Limb (tissue), 2 donors: ENCODE results near the gene GALNT3.

Experiments used
- DNase-seq, 2 donors: peaks; one replicate each; pipeline ENCODE4 v3.0.0-alpha.2; 2016; ENCODE audit errors: extremely low spot score in 2 of 2

Gene GALNT3

DNA sequence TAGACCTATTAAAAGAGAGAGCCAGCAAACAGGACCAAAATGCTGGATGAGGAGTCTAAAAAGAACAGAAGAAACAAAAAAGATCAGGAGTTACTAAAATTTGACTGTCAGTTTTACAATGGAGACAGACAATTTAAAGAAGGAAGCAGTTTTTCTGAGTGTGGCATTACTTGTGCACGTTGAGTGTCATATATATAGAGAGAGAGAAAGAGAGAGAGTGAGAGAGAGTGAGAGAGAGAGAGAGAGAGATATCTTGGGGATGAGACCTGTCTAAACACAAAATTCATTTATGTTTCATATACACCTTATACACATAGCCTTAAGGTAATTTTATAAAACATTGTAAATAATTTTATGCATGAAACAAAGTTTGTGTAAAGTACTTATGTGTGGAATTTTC is 2.1 kb upstream of the GALNT3 start:
- DNase-seq, result no peak

DNA sequence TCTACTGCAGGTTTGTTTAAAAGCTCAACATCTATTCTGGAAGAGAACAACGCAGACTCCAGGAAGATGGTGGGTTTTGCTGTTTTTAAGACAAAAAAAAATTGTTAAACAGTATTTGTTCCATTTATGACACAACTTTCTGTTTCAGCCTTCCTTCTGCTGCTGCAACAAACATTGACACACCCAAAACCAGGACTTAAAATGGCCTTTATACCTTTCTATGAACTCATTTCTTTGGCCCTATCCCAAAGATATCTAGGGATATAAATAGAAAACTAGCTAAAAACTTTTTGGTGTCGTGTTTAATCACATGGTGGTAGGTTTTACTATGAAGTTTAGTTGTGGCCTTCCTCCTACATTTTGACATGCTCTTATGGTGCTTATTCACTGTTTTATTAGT is 964 bp upstream of the GALNT3 start:
- no peak for DNase-seq

DNA sequence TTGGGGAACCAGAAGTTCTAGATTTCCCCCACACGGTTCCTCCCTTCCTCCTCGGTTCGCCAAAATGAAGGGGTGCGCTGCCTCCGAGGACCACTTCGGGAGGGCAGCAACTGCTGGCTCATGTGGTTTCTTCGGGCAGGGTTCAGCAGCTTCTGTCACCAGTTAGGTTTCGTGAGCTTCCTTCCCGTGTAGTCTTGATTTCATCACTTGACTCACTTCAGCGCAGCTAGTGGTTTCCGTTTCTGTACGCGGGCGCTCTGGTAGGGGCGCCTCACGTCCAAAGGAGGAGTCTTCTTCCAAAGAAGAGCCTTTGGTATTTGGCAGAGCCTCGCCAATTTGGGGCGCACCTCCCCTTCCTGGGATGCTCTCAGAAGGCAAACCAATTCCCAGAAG is 485 bp upstream of the GALNT3 start:
- peak in 1 of 2 donors; percentile 39 for DNase-seq

DNA sequence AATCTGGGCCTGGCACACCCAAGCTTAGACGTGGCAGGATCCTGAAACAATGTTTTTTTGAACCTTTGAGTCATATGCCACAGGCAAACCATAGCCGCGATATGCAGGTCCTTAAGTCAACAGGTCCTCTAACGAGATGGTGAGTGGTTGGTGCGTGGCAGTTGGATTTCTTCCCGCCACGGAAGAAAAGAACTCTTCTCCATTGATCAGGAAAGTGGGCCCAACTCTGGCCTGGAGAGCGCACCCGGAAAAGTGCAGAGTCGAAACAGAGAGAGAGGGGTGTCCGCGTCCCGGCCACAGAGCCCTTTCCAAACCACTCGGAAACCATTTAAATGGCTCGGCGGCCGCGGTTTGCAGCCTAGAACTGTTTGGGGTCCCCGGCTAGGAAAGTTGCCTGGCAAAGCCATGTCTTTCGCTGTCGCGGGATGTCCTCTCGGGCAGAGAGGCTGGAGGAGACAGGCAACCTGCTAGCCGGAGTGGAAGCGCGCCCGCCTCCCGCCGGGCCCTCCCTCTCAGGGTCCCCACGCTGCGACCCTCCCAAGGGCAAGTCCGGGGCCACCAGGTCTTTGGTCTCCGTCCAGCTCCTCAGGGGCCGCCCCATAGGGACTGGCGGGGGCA is 777 bp downstream of the GALNT3 start:
- peak in 1 of 2 donors; percentile 51 for DNase-seq

DNA sequence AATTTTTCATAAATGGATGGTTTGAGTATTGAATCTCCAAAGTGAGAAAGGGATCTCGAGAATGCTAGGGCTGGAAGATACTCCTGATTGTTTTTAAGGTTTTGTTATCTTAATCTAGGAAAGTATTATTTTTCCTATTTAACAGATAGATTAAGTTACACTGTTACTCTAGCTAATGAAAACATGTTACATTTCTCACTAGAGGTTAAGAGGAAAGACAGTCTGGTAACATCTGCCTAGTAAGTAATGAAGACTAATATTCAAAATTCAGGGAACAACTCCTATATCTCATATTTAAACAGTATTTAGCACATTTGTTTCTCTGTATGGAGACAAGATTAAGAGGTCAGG is 2.0 kb downstream of the GALNT3 start:
- no peak for DNase-seq

DNA sequence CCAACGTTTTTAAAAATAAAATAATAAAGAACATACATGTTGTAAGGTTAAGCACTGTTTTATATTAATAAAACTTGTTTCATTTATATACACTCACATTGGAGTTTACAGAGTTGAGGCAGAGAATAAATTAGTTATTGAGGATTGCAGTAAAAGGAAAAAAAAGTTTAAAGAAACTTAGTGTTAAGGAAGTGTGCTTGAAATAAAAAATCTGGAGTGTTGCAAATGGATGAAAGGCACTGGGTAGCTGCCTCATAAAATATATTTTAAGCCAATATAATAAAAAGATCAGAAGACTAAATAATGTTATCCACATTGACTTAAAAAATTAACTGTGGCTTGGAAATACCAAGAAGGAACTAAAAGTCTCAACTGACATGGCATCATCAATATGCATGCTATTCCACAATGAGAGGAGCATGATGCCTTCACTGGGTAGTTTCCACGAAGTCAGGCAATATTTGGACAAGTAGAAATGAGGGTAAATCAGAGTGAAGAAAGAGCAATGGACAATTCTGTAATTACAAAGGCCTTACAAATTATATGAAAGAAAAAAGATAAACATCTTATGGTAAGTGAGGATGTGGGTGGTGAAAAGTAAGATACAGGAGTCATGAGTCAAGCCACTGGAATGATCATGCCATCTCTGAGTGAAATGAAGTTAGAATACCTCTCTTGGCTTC is 2.5 kb downstream of the GALNT3 start:
- DNase-seq, result no peak

DNA sequence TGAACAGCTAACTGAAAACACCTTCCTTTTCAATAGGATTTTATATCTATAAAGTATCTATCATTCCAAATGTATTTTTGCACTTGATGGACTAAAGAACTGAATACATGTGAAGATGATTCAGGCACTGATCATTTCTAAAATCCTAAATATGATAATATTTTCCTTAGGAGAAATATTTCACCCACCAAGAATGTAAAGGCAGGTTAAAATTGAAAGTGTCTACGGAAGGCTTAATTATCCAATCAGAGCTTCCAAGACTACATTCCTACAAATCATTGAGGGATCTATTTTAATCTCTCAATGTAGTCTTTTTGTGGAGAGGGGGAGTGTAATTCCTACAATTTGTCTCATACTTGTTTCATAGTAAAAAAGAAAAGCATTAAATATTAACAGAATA is 3.6 kb downstream of the GALNT3 start:
- no peak for DNase-seq

DNA sequence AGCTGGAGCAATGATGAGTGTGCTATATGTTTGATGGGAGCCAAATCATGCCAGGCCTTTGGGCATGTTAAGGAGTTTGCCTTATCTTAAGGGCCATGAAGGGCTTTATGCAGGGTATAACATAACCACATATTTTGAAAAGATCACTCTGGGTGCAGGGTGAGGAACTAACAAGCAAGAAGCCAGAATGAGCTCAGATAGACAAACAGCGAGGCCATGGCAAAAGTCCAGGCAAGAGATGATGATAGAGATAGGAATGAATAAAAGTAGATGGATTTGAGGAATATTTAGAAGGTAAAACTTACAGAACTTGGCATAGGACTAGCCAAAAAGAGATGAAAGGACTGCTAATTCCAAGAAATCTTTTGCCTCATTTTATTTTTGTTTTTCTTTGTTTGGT is 6.7 kb downstream of the GALNT3 start:
- no peak for DNase-seq

DNA sequence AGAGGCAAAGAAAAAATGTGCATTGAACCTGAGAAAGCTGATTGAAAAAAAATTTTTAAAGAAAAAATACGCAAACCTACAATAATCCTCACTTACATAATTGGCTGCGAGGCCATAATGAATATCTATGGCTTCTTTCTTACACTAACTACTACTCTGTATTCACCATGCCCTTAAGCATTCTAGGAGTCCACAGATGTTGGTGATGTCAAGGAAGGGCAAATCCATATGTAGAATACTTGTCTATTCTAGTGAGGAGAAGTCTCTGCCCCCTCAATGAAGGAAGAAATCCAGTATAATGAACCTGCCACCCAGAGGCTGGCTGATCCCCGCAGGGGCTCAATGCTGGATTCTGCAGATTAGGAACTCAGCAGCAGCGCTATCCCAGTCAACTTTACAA is 14.3 kb downstream of the GALNT3 start:
- no peak for DNase-seq

DNA sequence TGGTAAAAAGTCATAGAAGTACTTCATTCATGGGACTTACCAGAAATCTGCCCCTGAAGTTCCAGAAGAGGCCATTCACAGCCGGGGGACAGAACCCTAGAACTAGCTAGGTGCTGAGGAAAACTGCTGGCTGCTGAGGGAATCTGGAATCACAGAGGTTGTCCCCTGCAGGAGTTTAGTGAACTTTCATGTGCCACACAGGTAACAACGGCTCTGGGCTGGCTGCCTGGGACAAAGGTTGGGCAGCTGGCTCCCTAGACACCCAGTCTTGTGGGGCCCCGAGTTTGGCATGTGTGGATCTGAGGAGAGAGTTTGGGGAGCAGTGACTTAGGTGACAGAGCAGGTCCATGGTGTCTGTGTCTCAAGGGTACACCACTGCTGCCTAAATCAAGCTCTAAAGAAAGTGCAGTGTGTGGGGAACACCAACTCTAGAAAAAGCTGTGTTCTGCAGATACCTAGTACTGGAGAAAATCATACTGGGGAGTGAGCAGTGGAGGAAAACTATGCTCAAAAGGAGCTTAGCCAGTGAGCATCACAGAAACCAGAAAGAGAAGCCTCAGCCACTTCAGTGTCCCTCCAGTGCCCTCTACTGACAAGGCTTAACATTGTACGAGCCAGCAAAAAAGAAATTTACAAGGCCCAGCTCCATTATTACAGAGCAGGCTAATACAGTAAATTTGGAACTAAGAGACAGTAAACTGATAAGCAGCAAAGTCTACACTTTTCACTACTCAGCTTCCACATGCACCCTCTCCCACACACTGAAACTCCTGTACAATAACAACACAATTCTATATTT is 15.2 kb downstream of the GALNT3 start:
- DNase-seq, result no peak

DNA sequence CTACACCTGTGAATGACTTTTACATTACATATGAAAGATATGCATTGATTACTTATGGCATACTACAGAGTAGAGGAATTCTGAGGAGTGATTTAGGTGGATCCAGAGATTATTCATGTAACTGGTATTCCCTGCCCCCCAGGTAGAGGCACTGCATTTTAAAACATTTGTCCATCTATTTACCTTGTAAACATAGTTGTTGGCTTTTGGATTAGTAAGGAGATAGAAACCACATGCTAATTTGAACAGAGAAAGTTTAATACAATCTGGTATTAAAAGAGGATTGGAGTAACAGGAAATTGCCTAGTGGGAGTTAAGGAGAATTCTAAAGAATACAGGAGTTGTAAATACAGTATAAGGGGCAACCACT is 15.9 kb downstream of the GALNT3 start:
- DNase-seq, result no peak

DNA sequence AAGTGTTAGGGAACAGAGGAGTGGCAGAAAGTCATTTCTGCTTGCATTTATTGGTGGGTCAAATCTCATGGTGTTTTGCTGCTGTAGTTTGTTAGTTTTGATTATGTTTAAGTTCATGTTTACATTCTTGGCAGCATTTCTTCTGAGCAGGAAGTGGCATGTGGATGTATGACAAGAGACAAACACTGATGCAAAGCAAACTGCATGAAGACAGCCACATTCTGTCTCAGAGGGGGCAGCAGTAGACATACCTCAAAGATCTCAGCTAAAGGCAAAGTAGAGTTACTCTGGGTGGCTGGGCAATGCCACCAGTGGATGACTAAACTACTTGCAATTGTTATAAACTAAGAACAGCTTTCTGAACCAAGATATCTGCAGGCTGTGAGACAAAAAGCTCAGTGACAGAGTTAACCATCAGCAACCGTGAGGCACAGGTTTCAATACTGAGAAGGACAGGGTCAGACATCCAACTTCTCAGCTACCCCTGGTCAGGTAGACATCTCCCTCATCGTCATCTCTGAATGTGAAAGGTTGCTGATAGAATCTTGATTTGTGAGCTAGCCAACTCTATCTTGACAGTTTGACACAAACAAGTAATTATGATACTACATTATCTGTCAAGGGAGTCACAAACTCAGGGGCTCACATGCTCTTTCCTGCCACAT is 16.4 kb downstream of the GALNT3 start:
- no peak for DNase-seq

DNA sequence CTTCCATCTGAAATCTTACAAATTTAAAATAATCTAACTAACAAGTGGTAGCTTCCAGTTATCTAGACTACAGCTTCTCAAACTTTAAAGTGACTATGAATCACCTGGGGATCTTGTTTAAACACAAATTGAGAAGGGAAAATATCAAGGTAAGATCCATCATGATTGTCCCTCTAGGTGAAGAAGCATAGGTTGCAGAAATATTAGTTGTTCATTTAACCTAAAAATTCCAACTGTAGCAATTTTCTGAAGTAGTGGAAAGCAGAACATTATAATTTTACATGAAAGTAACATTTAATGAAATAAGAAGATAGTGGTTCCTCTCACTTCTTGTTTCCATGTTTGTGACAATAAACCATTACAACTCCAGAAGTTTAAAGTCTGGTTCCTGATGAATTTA is 17.3 kb downstream of the GALNT3 start:
- DNase-seq, result no peak

DNA sequence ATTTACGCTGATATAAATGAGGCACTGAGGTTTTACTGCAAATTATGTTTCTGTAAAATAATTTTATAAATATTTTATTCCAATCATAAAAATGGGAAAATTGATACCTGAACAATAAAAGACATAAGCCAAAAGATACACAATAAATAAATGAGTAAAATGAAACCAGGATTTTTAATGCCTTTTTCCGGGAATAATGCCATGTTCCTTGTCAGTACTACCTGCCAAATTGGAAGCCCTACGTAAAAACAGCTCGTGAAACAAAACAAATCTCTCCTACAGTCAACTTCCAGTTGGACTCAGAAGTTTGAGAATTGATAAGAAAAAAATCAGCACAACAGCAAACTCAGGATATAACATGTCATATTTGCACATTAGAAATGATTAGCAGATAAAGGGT is 18.0 kb downstream of the GALNT3 start:
- DNase-seq, result no peak

DNA sequence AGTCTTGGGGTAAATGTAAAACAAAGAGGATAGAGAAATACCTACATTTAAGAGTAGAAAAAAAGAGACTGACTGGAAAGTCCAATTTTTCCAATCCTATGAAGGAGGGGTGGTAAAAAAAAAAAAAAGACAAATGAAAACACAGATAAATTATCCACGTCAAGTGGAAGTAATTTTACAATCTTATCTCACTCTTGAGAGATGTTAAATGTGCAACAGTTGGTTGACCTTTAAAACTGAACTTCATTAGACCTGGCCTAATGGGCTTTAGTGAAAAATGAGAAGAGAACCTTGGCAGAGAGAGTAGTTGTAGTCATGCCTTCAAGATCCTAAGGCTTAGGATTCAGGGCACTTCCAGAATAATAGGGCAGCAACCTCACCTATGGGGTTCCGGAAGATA is 20.4 kb downstream of the GALNT3 start:
- no peak for DNase-seq

DNA sequence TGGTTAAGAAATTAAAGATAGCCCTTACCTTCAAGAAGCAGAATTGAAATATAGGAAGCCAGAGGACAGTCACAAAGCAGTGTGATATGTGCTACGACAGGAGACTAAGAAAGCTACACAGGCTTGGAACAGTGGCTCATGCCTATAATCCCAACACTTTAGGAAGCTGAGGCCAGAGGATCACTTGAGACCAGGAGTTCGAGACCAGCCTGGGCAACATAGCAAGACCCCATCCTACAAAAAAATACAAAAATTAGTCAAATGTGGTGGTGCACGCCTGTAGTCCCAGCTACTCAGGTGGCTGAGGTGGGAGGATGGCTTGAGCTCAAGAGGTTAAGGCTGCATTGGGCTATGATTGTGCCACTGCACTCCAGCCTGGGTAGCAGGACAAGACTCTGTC is 21.9 kb downstream of the GALNT3 start:
- DNase-seq, result no peak

DNA sequence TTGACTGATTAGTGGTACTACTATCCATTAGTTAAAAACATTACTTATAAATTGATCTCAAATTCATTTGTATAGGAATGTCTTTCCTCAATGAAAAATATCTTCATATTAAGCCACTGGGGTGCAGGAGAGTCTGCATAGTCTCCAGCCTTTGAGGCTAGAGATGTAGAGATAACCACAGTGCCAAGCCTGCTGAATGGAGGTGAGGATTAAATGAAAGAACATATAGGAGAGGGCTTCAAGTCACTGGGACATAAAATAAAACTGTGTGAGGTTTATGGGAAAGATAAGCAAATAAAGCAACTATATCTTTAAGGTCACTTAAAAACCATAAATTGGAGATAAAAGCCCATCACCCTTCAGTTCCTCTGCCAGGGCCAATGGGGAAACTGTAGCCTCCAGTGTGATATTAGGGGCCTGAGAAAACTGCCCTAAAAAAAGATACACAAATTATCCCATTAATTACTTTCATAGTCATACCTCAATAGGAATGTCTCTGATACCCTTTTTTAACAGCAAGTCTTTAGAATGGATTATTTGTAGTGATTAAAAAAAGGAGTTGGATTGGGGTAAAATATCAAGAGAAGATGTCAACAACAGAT is 27.6 kb downstream of the GALNT3 start:
- DNase-seq, result no peak

DNA sequence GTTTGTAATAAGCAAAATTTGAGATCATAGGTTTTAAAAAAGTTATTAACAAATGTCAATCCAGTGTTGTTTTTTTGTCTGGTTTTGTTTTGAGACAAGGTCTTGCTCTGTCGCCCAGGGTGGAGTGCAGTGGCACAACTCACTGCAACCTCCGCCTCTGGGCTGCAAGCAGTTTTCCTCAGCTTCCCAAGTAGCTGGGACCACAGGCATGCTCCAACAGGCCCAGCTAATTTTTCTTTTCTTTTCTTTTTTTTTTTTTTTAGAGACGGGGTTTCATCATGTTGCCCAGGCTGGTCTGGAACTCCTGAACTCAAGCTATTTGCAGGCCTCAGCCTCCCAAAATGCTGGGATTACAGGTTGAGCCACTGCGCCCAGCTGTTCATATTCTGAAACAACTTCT is 31.3 kb downstream of the GALNT3 start:
- DNase-seq, result no peak

DNA sequence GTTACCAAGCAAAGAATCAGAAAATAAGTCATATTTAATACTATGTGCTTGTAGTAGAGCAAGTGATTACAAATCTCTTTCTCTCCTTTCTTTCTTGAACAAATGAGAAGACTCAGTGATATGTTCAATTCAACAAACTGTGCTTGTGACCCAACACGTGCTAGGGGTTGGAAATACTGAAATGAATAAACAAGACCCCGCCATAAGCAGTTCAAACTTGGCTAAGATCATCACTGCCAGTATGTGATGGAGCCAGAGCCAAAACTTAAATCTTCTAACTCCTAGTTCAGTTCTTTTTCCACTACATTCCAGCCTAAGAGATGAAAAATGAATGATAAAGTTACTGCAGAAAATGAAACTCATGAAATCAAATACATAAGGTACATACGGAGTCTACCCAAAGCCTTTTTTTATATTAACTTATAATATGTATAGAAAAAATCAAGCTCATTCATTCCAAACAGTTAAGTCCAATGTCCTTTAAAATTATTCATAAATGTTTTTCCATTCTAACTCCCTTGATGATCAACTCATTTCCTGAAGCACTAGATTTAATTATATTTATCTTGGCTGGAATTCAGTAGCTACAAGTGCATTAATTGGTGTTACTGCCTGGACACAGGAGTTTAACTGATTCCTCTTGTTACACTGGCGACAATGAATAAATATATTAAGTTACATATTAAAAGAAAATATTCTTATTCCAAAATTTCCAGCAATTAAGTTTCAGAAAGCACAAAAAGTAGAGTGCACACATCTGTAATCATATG is 36.0 kb downstream of the GALNT3 start:
- DNase-seq, result peak in 1 of 2 donors; percentile 38

DNA sequence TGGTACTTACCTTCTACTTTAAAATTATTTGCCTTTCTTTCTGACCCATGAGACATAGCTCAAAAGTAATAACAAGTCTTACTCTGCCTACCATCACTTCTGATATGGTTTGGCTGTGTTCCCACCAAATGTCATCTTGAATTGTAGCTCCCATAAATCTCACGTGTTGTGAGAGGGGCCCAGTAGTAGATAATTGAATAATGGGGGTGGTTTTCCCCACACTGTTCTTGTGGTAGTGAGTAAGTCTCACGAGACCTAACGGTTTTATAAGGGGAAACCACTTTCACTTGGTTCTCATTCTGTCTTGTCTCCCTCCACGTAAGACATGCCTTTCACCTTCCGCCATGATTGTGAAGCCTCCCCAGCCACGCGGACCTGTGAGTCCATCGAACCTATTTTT is 47.5 kb downstream of the GALNT3 start:
- DNase-seq, result no peak

DNA sequence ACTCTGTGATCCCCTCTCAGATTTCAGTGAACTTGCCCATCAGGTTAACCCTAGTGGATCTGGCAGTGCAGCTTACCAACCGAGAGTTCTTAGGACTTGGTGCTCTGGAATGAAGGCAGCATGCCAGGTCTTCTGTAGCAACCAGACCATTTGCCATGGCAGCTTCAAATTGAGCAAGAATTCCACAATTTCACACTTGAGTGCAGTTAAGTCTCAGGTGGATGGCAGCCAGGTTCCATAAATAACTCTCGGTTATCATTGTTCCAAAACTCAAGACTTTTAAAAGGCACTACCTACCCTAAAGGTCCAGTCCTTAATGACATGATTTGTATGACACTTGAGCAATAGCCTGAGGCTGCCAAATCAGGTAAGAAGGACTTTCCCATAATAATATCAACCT is 48.1 kb downstream of the GALNT3 start:
- DNase-seq, result no peak
